Hepatocyte (in vitro differentiated cells): Measurements from ENCODE around the gene PRM2. TPM values are rescaled to one million over a fixed set of nuclear protein-coding genes. Genes with fewer than 3 reads are reported as not detected.

Experiments
- DNase-seq: peaks from one replicate; pipeline ENCODE4 v3.0.0-alpha.2; 2016; ENCODE audit warnings: low spot score
- H2AFZ ChIP-seq: fragments of 200-600 bp; sonication (generic); 2 replicates; pipeline ENCODE4 v1.6.0; 2016; ENCODE audit warnings: antibody characterized with exemption, mild to moderate bottlenecking
- H3K27ac ChIP-seq: fragments of 200-600 bp; sonication (generic); 2 replicates; pipeline ENCODE4 v1.5.1; 2016; ENCODE audit warnings: mild to moderate bottlenecking
- H3K27me3 ChIP-seq: fragments of 200-600 bp; sonication (generic); 2 replicates; pipeline ENCODE4 v1.6.1; 2016
- H3K36me3 ChIP-seq: fragments of 200-600 bp; sonication (generic); replicated peaks from 2 replicates; pipeline ENCODE4 v1.5.1; 2016; ENCODE audit warnings: low read depth; ENCODE audit not compliant: insufficient read depth
- H3K4me1 ChIP-seq: fragments of 200-600 bp; sonication (generic); 2 replicates; pipeline ENCODE4 v1.5.1; 2016; ENCODE audit warnings: mild to moderate bottlenecking, moderate library complexity; ENCODE audit not compliant: insufficient read depth
- H3K4me2 ChIP-seq: fragments of 200-600 bp; sonication (generic); 2 replicates; pipeline ENCODE4 v1.6.0; 2016
- H3K4me3 ChIP-seq: fragments of 200-600 bp; sonication (generic); 2 replicates; pipeline ENCODE4 v1.5.1; 2016; ENCODE audit warnings: mild to moderate bottlenecking
- H3K79me2 ChIP-seq: fragments of 200-600 bp; sonication (generic); 2 replicates; pipeline ENCODE4 v1.6.0; 2017; ENCODE audit warnings: mild to moderate bottlenecking
- H3K9me2 ChIP-seq: fragments of 200-600 bp; sonication (generic); replicated peaks from 2 replicates; pipeline ENCODE4 v1.6.0; 2017; ENCODE audit warnings: mild to moderate bottlenecking; ENCODE audit not compliant: insufficient read depth
- H3K9me3 ChIP-seq: fragments of 200-600 bp; sonication (generic); 2 replicates; pipeline ENCODE4 v1.5.1; 2016; ENCODE audit warnings: low read depth, mild to moderate bottlenecking
- H4K20me1 ChIP-seq: fragments of 200-600 bp; sonication (generic); 2 replicates; pipeline ENCODE4 v1.6.0; 2016; ENCODE audit warnings: mild to moderate bottlenecking; ENCODE audit not compliant: insufficient read depth, poor library complexity, severe bottlenecking
- CTCF ChIP-seq: fragments of 200-600 bp; sonication (generic); IDR thresholded peaks from 2 replicates; pipeline ENCODE4 v1.5.1; 2016; ENCODE audit warnings: antibody characterized with exemption, mild to moderate bottlenecking; ENCODE audit not compliant: poor library complexity
- EZH2 ChIP-seq: fragments of 200-600 bp; sonication (generic); IDR thresholded peaks from 2 replicates; pipeline ENCODE4 v1.6.1; 2016; ENCODE audit warnings: antibody characterized with exemption, mild to moderate bottlenecking, borderline replicate concordance
- EZH2phosphoT487 ChIP-seq: fragments of 200-600 bp; sonication (generic); IDR thresholded peaks from one replicate; pipeline ENCODE4 v1.6.1; 2018; ENCODE audit warnings: antibody characterized with exemption, mild to moderate bottlenecking, low read depth, moderate library complexity; ENCODE audit not compliant: unreplicated experiment, severe bottlenecking
- WGBS: methylation state at CpG from one replicate; pipeline ENCODE4 v1.1.6; 2016; ENCODE audit warnings: low lambda C conversion rate; ENCODE audit errors: missing lambda C conversion rate; 5-methylcytosine and 5-hydroxymethylcytosine counted together
- polyA plus RNA-seq: library from polyadenylated mRNA; unstranded; fragments of >200 nt; fragmentation: Nextera tagmentation; extraction: Ambion mirVana; gene quantifications from 2 replicates; pipeline ENCODE4 v1.2.1, GENCODE V29; 2016
- total RNA-seq: library from RNA; depleted of rRNA; stranded (reverse); fragments of >200 nt; gene quantifications from 2 replicates; pipeline ENCODE4 v1.2.3, GENCODE V29; 2014

Gene PRM2
- total and polyA plus RNA-seq, 2 experiments from 2014 or later = not detected

GRCh38 chr16:11307639-11308492 is 31.6 kb upstream of the PRM2 start:
- Histone ChIP-seq H3K4me3 (no peak overlapping the region), H4K20me1 (no peaks in the 10 kb centered on the region), H3K36me3 (no peaks in the 10 kb centered on the region), H3K27ac (peak overlapping the region; percentile 88), H3K9me2 (no peaks in the 10 kb centered on the region), H2AFZ (no peak overlapping the region), H3K79me2 (no peaks in the 10 kb centered on the region), H3K4me1 (peaks cover 30% of the 10 kb centered on the region), H3K27me3 (no peaks in the 10 kb centered on the region), H3K9me3 (no peaks in the 10 kb centered on the region), H3K4me2 (no peak overlapping the region)
- no peak for TF ChIP-seq EZH2
- no peak for TF ChIP-seq EZH2phosphoT487
- TF ChIP-seq CTCF = no peak
- DNase-seq = peak; percentile 44
- 77% methylated on average over 21 of the region's 21 CpGs for WGBS

GRCh38 chr16:11306997-11307638 is 30.8 kb upstream of the PRM2 start:
- WGBS = 85% methylated on average over 7 of the region's 7 CpGs
- no peak overlapping the region for H2AFZ ChIP-seq
- H3K9me2 ChIP-seq = no peaks in the 10 kb centered on the region
- H3K4me1 ChIP-seq = peaks cover 30% of the 10 kb centered on the region
- no peak overlapping the region for H3K4me3 ChIP-seq
- H3K36me3 ChIP-seq = no peaks in the 10 kb centered on the region
- peak; percentile 42 for DNase-seq
- H3K4me2 ChIP-seq = no peak overlapping the region
- H3K9me3 ChIP-seq = no peaks in the 10 kb centered on the region
- no peak for TF ChIP-seq EZH2
- no peak for TF ChIP-seq CTCF
- TF ChIP-seq EZH2phosphoT487 = no peak
- H4K20me1 ChIP-seq = no peaks in the 10 kb centered on the region
- peak overlapping the region; percentile 88 for H3K27ac ChIP-seq
- no peaks in the 10 kb centered on the region for H3K27me3 ChIP-seq
- H3K79me2 ChIP-seq = no peaks in the 10 kb centered on the region

- WGBS = 87% methylated on average over 8 of the region's 8 CpGs
- H3K4me3 ChIP-seq = no peak overlapping the region
Observed at GRCh38 chr16:11306381-11306780, 30.1 kb upstream of the PRM2 start.

More at GRCh38 chr16:11306381-11306780, 30.1 kb upstream of the PRM2 start:
- H3K9me3 ChIP-seq = no peaks in the 10 kb centered on the region
- no peak for TF ChIP-seq CTCF
- no peak for TF ChIP-seq EZH2phosphoT487
- TF ChIP-seq EZH2 = no peak
- no peaks in the 10 kb centered on the region for H3K27me3 ChIP-seq
- H3K79me2 ChIP-seq = no peaks in the 10 kb centered on the region
- no peak overlapping the region for H3K4me2 ChIP-seq
- H2AFZ ChIP-seq = no peak overlapping the region
- H3K9me2 ChIP-seq = no peaks in the 10 kb centered on the region
- no peaks in the 10 kb centered on the region for H4K20me1 ChIP-seq
- H3K4me1 ChIP-seq = peaks cover 30% of the 10 kb centered on the region
- no peak for DNase-seq
- H3K36me3 ChIP-seq = no peaks in the 10 kb centered on the region
- no peak overlapping the region for H3K27ac ChIP-seq
